ENCODE results near the gene LRCH4. TPM values are rescaled to one million over a fixed set of nuclear protein-coding genes. Genes with fewer than 3 reads are reported as not detected.

The LRCH4 gene
- total RNA-seq, 1 donor from 2014 or later: 26.6 TPM

DNA sequence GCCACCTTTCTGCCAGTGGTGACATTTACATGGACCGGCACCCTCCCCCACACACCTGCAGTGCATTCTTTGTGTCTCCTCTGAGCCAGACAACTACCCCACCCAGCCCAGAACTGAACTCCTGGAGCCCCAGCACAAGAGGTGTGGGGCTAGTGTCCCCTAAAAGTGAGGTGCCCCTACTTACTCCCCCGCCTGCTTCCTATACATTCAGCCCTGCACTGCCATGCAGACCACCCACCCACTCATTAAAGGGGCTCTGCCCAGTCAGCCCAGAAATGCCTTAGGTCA lies 14.2 kb downstream of the LRCH4 start:
- intact Hi-C loops (cut with micrococcal nuclease): no loop called here
- Histone ChIP-seq H3K9me3 (replicated peaks) (no peaks in the 10 kb centered on the region), H3K27ac (replicated peaks) (no peak overlapping the region), H3K27me3 (ENCODE audit: low read depth) (no peaks in the 10 kb centered on the region), H3K4me1 (peaks cover 22% of the 10 kb centered on the region), H3K4me3 (no peak overlapping the region), H3K36me3 (peaks cover 31% of the 10 kb centered on the region)
- DNase-seq: no peak
- TF ChIP-seq, protein P1, sequence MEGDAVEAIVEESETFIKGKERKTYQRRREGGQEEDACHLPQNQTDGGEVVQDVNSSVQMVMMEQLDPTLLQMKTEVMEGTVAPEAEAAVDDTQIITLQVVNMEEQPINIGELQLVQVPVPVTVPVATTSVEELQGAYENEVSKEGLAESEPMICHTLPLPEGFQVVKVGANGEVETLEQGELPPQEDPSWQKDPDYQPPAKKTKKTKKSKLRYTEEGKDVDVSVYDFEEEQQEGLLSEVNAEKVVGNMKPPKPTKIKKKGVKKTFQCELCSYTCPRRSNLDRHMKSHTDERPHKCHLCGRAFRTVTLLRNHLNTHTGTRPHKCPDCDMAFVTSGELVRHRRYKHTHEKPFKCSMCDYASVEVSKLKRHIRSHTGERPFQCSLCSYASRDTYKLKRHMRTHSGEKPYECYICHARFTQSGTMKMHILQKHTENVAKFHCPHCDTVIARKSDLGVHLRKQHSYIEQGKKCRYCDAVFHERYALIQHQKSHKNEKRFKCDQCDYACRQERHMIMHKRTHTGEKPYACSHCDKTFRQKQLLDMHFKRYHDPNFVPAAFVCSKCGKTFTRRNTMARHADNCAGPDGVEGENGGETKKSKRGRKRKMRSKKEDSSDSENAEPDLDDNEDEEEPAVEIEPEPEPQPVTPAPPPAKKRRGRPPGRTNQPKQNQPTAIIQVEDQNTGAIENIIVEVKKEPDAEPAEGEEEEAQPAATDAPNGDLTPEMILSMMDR (IDR thresholded peaks at IDR 0.05; ENCODE audit: borderline replicate concordance): no peak

DNA sequence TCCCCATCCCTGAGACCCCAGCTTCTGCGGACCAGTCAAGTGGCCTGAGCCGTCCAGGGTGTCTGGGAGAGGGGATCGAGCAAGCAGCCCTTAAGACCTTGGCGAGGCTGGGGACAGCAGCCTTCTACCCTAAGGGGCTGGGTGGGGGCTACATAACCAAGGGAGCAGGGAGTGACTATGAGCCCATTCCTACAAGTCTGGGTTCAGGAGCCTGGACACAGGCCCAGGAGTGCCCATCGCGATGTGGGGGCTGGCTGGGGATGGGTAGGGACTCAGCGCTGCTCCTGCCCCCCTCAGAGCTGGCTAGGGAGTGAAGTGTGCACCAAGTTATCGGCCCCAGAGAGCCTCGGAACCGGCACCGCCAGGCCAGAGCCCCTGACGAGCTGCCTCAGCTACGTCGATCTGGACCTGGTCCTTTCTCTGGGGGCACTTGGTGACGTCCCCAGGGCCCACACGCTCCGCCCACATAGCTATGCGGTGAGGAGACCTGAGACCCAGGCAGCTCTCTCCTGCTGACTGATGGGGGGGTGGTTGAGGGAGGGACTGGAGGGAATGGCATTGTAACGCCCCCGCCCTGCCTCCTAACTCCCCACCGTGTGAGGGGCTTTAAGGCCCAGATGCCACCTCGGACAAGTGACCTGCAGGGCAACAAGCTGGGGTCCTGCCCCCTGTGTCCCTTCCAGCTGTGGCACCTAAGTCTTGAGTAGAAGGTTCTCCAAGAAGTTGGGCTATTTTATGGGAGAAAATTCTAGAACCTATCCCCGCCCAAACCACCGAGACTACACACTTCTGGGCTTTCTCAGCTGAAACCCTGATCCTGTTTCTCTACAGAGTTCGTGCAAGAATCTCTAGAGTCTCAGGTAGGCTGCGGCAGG lies 14.7 kb downstream of the LRCH4 start:
- Histone ChIP-seq H3K27me3 (ENCODE audit: low read depth) (no peaks in the 10 kb centered on the region), H3K27ac (replicated peaks) (no peak overlapping the region), H3K9me3 (replicated peaks) (no peaks in the 10 kb centered on the region), H3K4me3 (no peak overlapping the region), H3K36me3 (peaks cover 26% of the 10 kb centered on the region), H3K4me1 (peaks cover 22% of the 10 kb centered on the region)
- TF ChIP-seq, protein P1 (IDR thresholded peaks at IDR 0.05; ENCODE audit: borderline replicate concordance): no peak
- DNase-seq: no peak
- intact Hi-C loops (cut with micrococcal nuclease): no loop called here

DNA sequence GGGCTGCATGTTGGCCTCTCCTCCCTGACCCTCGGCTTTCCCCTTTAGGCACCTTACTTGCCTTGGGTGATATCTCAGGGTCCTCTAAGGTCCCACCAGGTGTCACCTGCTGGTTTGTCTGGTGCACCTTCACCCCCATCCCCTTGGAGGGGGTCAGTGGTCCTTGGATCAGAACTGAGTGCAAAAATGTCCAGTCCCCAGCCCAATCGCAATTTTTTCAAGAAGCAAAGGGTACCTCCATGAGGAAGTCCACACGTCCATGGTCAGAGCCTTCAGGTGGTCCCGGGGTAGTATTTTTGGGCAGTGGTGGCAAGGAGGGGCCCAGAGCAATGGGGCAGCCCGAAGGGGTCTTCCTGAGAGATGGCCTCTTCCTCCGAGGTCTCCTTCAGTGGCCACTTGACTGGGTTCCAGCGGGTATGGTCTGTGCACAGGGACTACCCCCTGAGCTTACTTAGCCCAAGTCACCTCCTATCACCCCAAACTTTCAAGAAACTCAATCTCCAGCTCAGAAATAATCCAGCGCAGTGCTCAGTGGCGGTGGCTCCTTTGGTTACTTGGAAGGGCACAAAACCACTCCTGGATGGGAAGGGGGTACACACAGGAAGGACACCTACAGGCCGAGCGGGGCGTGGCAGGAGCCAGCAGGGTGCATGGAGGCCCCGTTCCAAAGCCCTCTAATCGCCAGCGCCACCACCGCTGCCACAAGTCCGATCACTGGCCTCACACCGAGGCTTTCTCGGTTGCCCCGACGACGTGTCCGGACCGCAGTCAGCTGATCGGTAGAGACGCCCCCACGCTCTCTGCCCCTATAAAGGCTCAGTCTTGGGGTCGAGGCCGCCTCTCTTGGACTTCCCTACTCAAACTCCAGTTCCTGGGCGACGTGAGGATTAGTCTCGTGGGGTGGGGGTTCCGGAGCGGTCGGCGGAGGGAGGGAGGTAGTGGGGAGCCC lies 16.8 kb downstream of the LRCH4 start:
- H3K27me3 ChIP-seq (ENCODE audit: low read depth): no peaks in the 10 kb centered on the region
- intact Hi-C loops (cut with micrococcal nuclease): no loop called here
- TF ChIP-seq, protein P1 (IDR thresholded peaks at IDR 0.05; ENCODE audit: borderline replicate concordance): peak; percentile 49
- peak overlapping the region; percentile 57 for H3K4me3 ChIP-seq
- H3K4me1 ChIP-seq: peaks cover 22% of the 10 kb centered on the region
- H3K36me3 ChIP-seq: peaks cover 5% of the 10 kb centered on the region
- no peaks in the 10 kb centered on the region for H3K9me3 ChIP-seq (replicated peaks)
- no peak overlapping the region for H3K27ac ChIP-seq (replicated peaks)
- no peak for DNase-seq

DNA sequence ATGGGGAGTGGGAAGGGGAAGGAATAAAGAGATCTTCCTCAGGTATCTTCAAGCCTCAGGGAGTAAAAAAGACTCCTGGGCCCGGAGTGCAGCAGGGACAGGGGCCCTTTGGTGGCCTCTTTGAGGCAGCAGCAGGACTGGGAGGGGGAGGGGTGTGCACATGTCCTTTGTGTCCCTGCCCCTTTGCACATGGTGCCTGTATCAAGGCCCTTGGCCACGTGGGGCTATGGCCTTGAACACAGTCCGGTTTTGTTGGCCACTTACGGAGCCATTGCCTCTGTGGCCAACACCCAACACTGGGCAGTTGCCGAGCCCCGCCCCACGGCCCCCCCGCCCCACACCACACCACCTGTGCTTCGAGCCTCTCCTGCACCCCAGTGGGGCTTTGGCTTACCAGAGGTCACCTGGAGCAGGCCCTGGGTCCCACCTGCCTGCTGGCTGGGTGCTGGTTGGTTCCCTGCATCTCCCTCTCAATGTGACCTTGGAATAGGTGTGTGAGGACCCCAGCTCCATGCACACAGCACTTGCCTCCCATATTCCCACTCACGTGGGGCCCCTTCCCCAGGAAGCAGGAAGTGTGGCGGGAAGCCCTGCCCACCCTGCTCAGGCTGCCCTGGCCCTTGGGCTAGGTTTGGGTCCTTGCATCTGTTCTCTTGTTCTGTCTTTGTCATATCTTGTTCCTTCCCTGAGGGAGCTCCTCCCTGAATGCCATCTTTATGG lies 17.6 kb downstream of the LRCH4 start:
- Histone ChIP-seq H3K9me3 (replicated peaks) (no peaks in the 10 kb centered on the region), H3K36me3 (peaks cover 1% of the 10 kb centered on the region), H3K4me1 (peaks cover 22% of the 10 kb centered on the region), H3K27ac (replicated peaks) (no peak overlapping the region), H3K4me3 (no peak overlapping the region), H3K27me3 (ENCODE audit: low read depth) (no peaks in the 10 kb centered on the region)
- TF ChIP-seq, protein P1 (IDR thresholded peaks at IDR 0.05; ENCODE audit: borderline replicate concordance): no peak
- DNase-seq: no peak
- intact Hi-C loops (cut with micrococcal nuclease): no loop called here

DNA sequence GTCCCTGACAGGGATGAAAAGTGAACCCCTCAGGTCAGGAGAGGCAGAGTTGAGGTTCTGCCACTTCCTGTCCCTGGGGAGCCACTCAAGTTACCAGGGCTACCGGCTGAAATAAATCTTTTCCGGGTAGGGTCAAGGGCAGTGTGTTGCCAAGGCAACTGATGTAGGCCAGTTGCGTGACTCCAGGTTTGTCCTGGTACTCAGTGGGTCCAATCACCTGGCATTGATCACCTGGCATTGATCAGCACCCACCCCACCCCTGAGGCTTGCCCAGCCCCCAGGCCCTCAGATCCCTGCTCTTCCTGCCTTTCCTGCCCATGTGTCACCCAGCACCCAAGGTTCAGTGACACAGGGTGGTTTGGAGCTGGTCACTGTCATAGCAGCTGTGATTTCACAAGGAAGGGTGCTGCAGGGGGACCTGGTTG lies 18.2 kb downstream of the LRCH4 start:
- no peak overlapping the region for H3K27ac ChIP-seq (replicated peaks)
- intact Hi-C loops (cut with micrococcal nuclease): no loop called here
- no peak overlapping the region for H3K4me3 ChIP-seq
- no peaks in the 10 kb centered on the region for H3K27me3 ChIP-seq (ENCODE audit: low read depth)
- no peak for DNase-seq
- TF ChIP-seq, protein P1 (IDR thresholded peaks at IDR 0.05; ENCODE audit: borderline replicate concordance): no peak
- peaks cover 7% of the 10 kb centered on the region for H3K36me3 ChIP-seq
- no peaks in the 10 kb centered on the region for H3K9me3 ChIP-seq (replicated peaks)
- H3K4me1 ChIP-seq: peaks cover 22% of the 10 kb centered on the region

Data from left ventricle myocardium inferior (tissue), 1 donor.